Heart left ventricle (tissue), 13 donors: ENCODE measurements around the gene ZNF184.

Experiments
- POLR2A ChIP-seq, 2 donors: fragments of 450-650 bp; IDR thresholded peaks; one replicate each; pipeline ENCODE4 v1.6.1; 2017; ENCODE audit warnings: antibody characterized with exemption in 2 of 2, mild to moderate bottlenecking in 2 of 2, moderate library complexity in 2 of 2
- TF ChIP-seq, protein P1 (sequence below), 12 donors: fragments of 200-600 bp; sonication (generic) in 4 of 12; IDR thresholded peaks; one replicate each; pipeline versions ENCODE4 v1.5.0 to v1.8.0; 2018 to 2022; ENCODE audit warnings: antibody characterized with exemption in 12 of 12, mild to moderate bottlenecking in 5 of 12
- donor health status: ischemic (EF 13 %, LVEDD 7.1; RV severe dilation, severe dysfunction).
- donor health status: DM: no; HTN: yes; CAD: no.
- donor health status: DM: no; HTN: no; CAD: no.
- donor health status: ischemic (EF 25% LVEDD 6.9; RV normal size, moderate dysfunction).
- donor health status: ischemic (EF 25% LVEDD 5.7; RV mildly dilated, moderate dysfunction).
- donor health status: ischemic (EF 35%, LVEDD 5.7; RV mildly dilated, moderate dysfunction).
- donor health status: nonischemic (EF 11% LVEDD 7.7; RV severe dilation, severe dysfunction).
- donor health status: DM: yes; HTN: yes; CAD: no.
- donor health status: PGD.
- donor health status: ischemic (EF 29% LVEDD 5.4; RV normal size, mild dysfunction).
- donor health status: nonischemic (EF 23%, LVEDD 6.1; RV moderate dilation, normal function).

DNA sequence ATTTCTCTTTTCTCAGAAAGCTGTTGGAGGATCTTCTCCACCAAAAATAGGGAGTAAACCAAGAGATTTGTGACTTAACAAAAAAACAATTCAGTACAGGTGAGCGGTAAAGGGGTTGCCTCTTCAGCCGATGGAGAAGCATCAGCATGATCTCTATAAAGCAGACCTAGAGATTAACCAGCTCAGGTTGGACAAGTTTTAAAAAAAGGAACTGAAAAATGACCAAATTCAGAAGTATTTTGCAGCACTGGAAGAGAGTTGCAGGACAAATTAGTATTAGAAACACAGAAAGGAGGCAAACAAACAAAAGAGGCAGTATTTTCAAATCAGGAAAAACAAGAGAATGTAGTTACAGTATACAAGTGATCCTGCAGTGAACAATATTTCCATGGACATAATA is 39.6 kb upstream of the ZNF184 start:
- TF ChIP-seq, protein P1, sequence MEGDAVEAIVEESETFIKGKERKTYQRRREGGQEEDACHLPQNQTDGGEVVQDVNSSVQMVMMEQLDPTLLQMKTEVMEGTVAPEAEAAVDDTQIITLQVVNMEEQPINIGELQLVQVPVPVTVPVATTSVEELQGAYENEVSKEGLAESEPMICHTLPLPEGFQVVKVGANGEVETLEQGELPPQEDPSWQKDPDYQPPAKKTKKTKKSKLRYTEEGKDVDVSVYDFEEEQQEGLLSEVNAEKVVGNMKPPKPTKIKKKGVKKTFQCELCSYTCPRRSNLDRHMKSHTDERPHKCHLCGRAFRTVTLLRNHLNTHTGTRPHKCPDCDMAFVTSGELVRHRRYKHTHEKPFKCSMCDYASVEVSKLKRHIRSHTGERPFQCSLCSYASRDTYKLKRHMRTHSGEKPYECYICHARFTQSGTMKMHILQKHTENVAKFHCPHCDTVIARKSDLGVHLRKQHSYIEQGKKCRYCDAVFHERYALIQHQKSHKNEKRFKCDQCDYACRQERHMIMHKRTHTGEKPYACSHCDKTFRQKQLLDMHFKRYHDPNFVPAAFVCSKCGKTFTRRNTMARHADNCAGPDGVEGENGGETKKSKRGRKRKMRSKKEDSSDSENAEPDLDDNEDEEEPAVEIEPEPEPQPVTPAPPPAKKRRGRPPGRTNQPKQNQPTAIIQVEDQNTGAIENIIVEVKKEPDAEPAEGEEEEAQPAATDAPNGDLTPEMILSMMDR (IDR thresholded peaks at IDR 0.05) = no peak
- no peak for TF ChIP-seq POLR2A (IDR thresholded peaks at IDR 0.05)
